Measurements from ENCODE around the gene ULK4.

- TF ChIP-seq REST (IDR thresholded peaks at IDR 0.05; ENCODE audit: borderline replicate concordance) = no peak
- no peak for TF ChIP-seq CTCF (IDR thresholded peaks at IDR 0.05; ENCODE audit: poor library complexity, severe bottlenecking)
- no peak for TF ChIP-seq MXI1 (conservative IDR thresholded peaks at IDR 0.05; ENCODE audit: poor library complexity, severe bottlenecking)
- TF ChIP-seq RAD21 (conservative IDR thresholded peaks at IDR 0.05) = no peak
- TF ChIP-seq SMC3 (conservative IDR thresholded peaks at IDR 0.05; ENCODE audit: poor library complexity) = no peak
- no peak for TF ChIP-seq POLR2AphosphoS5 (IDR thresholded peaks at IDR 0.05)
- TF ChIP-seq EP300 (conservative IDR thresholded peaks at IDR 0.05; ENCODE audit: poor library complexity, severe bottlenecking) = no peak
- TF ChIP-seq EZH2 (IDR thresholded peaks at IDR 0.05; ENCODE audit: borderline replicate concordance, insufficient read depth, low read length, poor library complexity, severe bottlenecking) = no peak
These were observed 25.5 kb downstream of the ULK4 start for GRCh38 chr3:41936384-41936783.

Measured in neural cell (in vitro differentiated cells).